ENCODE measurements around the gene LRRFIP1.

Gene LRRFIP1

DNA sequence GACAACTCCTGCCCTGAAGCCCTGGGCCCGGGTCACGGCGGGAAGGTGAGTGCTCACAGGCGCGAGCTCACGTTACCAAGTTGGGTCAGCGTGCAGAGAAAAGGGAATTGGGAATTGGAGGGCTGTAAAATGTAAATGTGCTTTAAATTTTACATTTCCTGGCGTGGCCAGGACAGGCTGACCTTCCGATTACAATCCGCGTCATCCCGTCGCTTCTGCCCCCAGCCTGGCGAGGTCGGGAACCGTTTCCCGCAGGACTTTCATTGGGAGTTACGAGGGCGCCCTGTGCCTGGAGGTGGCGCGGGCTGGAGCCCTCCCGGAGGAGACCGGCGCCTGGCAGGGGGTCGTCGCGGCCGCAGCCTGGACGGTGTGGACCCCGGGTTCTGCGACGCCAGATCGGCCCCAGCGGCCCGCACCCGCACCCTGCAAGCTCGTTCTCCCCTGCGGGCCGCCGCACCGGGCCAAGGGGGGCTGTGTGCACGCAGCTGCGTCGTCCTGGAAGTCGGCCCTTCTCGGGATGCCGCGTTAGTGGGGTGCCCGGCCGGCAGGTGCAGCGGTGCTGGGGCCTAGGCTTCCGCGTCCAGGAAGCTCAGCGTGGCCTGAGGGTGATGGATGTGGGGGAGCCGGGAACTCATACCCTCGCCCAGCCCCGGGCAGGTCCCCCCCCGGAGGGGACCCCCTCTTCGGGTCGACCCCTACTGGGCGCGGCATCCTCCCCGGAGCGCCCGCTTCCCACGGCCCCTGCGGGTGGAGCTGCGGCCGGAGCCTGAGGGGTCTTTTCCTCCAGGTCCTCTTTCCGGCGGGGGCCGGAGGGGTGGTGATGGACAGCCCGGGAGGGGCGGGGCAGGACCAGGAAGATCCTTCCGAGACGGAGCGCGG is 63.9 kb downstream of the LRRFIP1 start:
- no peak for DNase-seq

DNA sequence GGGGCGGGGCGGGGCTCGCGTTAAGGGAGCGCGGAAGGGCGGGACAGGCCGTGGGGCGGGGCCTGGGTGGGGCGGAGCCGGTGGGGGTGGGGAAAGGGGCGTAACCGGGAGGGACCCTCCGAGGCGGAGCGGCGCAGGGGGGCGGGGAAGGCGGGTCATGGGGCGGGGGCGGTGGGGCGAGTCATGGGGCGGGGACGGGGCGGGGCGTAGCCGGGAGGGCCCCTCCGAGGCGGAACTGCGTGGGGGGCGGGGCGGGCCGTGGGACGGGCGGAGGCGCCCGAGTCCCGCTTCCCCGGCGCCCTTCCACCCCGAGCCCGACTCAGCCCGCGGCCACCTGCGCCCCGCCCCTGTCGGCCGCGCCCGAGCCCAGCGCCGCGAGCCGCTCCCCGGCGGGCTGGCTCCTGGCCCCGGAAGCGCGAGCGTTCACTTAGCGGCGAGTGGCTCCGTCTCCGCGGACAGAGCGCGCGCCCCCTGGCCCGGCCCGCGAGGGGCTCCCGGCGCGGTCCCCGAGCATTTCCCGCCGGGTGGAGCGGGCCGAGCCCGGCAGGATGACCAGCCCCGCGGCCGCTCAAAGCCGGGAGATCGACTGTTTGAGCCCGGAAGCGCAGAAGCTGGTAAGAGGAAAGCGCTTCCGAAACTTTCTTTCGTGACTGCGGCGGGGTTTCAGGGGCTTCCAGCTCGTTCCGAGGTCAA is 64.7 kb downstream of the LRRFIP1 start:
- DNase-seq = peak; percentile 88

DNA sequence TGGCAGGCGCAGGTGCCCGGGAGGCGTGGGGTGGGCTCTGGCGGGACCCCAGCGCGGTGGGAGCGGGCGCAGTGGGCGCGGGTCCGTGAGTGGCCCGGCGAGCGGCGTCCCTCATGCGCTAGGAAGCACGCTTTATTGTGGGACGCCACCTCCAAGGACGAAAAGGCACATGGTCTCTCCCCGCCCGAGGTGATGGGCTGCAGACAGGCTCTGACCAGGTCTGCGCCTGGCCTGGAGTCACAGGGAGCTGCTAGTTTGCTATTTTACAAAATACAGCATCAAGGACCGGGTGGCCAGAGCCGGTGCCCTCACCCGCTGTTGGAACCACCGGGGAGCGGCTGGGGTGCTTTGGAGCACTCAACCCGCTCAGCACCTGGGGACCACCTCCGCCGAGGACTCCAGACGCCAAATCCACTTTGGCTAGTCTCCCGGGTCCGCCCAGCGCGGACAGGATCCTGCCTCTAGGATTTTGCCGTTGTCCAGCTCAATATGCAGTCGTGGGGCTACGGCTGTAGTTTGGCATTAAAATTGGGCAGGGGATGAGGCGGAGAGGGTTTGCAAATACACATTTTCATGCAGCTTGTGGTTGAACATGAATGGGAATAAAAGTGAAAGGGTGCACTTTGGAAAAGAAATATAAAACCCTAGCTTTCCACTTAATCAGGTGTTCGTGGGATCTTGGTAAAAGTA is 65.4 kb downstream of the LRRFIP1 start:
- no peak for DNase-seq

DNA sequence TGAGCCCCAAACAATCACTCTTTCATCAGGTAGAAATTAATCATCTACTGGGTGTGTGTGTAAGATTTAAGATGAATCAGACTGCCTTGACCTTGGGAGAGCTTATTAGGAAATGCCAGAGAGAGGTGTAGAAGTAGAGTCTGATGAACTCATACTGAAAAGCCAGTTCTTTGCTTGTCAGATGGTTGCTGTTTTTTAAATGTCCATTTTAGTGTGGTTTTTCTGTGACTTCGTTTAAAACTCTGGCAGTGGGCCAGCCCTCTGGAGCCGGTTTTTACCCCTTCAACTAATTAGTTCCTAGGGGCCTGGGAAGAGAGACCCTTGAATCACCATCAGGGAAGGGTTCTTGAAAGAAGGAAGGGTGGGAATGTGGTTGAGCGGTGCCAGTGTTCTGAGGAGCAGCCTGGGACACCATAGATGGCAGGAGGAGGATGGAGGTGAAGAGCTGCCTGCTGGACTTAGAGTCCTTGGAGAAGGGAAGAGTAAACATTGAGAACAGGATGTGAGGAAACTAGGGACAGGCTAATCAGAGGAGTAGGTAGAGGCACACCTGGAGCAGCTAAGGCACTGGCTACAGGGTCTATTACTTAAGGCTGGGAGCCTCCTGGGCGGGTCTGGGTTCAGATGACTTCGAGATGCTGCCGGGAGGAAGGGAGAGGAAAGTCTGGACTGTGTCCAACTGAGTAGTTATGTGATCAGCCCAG is 66.1 kb downstream of the LRRFIP1 start:
- DNase-seq = no peak

DNA sequence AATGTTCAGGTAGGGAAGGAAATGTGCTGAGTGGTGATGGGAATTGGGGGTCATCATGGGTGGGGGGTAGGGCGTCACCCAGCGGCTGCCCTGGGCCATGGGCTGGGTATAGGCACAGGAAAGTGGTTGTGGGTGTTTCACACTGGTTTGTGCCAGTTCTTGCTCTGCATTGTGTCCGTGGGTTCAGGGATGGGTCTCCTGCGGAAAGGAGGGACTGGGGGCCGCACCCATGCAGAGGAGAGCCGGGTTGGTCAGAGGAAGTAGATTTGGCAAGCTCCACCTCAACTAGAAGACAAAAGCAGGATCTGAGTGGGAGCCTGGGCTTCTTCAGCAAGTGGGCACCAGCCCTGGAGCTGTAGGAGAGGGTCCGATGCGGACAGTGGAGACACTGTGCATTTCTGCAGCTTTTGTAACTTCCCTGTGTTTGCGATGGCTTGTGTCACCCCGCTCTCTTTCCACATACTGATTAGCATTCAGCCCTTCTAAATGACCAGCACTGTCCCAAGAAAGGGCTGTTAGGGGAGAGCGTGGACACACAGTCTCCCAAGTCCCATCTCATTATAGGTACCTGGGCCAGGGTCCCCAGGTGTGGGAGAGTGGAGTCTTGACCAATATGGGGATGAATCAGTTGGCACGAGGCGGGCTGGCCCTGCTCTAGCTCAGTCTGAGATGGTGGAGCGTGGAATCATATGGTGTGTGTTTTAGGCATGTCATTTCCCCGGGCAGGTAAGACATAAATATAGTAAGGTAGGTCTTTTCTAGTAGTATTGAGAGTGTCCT is 67.2 kb downstream of the LRRFIP1 start:
- no peak for DNase-seq

DNA sequence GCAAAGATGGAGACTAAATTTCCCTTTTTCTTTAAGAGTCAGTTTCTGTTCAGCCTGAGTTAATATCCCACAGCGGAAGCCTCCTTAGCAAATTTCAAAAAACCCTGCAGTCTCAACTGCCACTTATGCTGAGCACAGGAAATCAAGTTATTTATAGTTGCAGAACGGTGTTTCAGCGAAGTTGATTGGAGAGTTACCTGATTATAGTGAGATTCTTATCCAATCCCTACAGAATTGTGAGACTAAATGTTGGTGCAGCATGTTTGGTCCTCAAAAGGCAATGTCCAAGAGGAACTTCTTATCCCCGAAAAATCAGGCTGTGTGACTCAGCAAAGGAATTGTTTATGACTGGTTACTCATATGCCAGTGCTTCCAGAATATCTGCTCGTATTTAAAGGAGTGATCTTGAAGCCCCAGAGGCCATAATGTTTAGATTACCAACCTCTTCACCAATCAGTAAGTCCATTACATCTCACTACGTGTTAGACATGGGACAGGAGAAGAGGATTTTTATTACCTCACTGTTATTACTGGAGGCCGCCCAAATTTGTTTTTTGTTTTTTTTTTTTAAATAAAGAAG is 67.9 kb downstream of the LRRFIP1 start:
- DNase-seq = no peak

DNA sequence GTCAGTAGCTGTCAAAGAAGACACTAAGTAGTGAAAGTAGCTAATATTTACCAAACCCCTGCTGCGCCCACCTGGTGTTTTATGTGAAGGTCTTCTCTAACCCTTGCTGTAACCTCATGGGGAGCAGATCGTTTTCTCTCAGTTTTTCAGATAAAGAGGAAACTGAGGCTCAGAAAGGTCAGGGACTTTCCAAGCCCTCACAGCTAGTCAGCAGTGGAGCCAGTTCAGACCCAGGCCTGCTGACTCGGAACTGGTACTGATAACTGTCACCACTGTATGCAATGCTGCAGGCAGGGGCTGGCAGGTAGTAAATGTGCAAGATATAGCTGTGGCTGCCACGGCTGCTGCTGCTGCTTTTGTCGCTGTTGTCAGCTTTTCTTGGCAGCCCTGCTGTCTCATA is 69.1 kb downstream of the LRRFIP1 start:
- no peak for DNase-seq

DNA sequence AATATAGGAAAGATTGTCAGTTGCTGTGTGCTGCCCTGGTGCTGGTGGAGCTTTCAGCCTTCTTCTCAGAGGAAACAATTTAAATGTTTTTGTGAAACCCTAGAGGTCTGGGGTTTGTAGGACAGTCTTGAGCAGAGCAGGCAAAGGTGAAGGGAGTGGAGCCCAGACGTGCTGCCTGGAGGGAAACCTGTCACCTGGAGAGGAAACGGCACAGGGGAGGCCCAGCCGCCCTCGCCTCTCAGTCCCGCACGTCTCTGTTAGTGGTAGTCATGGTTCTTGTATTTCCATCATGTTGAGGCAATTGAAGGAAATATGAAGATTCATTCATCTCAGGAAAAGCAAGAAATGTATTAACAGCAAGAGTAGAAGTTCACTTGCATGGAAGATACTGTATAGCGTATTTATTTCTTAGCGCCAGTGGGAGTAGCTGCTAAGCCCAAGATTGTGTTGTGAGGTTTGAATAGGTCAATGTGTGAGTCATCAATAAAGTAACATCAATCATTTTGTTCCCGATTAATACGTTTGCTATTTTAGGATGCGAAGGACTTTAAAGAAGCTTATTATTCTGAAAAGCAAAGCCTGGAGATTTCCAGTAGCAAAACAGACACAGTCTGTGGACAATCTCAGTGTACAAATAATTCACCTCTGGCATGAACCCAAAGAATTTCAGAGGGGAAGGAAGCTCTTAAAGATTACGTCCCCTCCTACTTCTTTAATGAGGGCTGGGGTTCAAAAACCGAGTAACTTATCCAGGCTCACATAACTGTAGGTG is 70.4 kb downstream of the LRRFIP1 start:
- DNase-seq = no peak

DNA sequence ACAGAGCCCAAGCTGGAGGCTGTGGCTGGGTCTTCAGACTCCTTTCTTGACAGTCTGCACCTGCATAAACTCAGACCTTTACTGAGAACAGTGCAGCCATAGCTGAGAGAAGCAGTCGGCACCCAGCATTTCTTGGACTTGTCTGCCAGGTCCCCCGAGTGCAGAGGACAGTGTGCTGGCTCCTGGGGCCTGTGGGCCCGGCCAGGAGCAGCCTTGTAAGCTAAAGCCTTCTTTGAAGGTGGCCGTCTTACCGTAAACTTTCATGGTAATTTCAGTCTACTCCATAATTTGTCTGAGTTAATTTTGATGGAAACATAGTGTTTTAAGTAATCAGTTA is 70.9 kb downstream of the LRRFIP1 start:
- no peak for DNase-seq

DNA sequence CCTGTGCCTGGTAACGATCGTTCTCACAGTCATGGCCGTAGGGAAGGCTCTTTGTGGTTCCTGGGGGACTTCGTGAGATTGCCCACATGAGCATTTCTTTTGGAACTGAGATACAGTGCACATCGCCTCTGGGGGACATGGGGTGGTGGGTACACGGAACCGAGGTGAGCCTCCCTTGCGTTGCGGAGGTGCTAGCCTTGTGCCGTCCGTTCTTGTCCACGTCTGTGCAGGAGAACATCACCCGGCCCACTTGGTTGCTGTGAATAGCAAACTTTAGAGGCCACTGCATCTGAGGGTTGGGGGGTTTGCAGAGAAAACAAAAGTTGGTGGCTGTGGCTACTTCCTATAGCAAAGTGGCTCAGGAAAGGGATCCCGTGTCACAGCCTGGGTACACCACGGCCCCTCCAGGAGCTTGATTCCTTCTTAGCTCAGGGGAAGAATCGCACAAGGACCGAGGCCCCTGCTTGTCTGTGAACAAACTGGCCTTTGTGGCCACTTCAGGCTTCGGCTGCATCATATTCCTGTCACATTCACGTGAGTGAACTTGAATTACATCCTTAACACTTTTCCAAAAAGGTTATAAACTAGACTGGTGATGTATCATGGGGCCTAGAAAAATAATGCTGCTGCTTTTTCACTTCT is 72.6 kb downstream of the LRRFIP1 start:
- no peak for DNase-seq

DNA sequence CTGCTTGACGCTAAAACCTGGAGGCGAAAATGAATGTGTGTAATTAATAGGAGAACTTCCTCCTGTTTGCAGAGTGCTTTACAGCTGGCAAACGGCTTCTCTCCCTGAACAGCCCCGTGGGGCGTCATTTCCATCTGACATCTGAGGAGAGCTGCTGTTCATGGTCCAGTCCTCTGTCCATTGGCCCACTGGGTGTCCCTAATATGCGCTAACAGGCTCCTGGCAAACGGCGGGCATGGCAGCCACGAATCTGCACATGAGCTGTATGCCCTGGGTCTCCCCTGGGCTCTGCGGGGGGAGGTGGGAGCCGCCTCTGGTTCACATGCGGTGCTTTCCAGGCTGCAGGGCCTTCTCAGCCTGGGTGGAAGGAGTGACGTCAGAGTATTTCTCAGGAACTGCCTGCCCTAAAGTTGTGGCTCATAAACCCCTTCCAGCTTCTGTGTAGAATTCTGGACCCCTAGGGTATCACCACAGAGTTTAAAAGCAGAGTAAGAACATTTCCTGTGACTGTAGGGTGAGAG is 73.2 kb downstream of the LRRFIP1 start:
- DNase-seq = no peak

DNA sequence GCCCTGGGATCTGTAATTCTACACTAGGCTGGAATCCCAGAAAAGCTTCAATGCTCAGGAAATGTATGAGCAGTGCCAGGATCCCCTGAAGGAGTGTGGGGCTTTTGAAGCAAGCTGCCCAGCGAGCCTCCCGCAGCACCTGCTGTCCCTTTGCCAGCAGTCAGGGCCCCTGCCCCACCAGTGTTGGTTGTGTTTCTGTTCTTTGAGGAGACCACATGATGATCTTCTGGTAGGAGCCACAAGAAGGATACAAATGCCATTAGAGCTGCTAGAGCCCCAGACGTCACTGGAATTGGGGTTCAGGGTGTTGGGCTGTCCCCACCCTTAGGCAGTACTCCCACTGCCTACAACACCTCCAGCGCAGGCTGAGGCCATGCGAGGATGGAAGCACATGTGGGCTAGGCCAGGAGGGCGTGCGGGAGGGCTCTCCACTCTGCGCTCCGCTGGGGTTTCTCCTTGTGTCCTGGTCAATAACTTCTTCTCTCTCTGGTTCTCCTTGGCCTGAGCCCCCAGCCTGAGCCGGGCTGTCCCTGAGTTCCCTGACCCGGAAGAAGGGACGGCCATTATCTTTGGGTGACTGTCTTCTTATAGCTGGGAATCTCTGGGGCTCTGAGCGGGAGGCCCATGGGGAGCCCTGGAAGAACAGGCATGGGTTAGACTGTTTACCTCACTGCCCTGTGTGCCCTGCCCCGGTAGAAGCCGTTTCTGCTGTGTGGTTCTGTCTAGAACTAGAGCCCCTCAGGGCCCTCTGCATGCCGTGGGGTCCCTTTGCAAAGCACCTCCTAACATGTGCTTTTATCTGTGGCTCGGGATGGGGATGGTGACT is 73.9 kb downstream of the LRRFIP1 start:
- no peak for DNase-seq

DNA sequence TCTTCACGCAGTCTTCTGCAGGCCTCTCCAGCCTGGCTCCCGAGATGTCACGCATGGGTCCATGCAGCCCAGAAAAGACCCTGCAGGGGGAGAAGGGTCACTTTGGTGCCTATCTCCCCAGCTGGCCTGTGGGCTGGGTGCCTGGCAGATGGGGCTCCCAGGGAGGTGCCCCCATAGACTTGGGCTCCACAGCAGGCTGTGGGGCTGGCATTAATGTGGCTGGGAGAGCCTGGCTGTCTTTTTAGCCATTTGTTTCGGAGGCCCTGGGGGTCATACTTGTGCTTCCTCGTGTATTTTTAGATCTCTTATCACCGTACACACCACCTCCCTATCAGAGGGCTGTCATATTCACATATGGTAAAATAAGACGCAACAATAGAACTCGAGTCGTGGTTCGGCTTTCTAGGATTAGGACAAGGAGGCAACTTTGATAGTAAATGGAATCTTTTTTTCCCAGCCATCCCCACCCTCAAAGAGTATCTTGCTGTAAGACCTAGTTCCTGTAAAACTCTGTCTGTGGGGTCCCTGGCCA is 74.5 kb downstream of the LRRFIP1 start:
- DNase-seq = no peak

DNA sequence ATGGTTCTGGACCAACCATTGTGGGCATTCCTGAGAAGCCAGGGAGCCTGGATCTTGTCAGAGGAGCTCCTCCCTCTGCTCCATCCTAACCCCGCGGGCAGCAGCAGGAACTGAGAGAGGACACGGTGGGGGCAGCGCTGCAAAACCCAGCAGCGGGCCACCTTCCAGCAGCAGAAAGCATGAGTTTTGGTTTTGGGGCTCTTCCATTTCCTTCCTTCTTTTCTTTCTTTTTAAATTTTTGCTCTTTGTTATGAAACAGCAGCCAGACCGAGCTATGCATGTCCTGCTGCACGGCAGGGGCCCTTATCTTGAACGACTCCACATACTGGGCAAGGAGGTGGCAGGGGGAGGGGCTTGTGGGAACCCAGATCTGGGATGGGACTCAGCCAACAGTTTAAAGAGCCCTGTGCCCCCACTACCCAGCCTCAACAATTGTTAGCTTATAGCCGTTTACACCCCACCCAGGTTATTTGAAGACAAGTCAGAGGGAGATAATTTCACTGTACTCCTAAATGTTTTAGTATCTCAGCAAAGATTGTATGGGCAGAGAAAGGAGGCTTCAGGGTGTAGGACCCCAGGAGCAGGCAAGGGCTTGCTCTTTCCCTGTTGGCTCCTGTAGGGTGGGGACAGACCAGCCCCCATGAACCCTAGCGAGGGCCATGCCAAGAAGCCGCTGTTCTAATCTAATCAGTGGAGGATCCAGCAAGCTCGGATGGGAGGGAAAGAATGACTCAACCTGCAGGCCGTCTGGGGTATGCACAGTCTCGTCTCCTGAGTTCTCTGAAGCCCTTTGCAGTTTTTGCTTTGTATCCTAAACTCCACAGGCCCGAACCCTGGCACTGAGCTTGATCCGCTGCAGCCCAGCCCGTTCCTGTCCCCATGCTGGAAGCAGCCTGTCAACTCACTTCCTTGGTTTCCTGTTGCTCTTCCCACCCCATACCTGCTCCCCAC is 75.3 kb downstream of the LRRFIP1 start:
- DNase-seq = no peak

DNA sequence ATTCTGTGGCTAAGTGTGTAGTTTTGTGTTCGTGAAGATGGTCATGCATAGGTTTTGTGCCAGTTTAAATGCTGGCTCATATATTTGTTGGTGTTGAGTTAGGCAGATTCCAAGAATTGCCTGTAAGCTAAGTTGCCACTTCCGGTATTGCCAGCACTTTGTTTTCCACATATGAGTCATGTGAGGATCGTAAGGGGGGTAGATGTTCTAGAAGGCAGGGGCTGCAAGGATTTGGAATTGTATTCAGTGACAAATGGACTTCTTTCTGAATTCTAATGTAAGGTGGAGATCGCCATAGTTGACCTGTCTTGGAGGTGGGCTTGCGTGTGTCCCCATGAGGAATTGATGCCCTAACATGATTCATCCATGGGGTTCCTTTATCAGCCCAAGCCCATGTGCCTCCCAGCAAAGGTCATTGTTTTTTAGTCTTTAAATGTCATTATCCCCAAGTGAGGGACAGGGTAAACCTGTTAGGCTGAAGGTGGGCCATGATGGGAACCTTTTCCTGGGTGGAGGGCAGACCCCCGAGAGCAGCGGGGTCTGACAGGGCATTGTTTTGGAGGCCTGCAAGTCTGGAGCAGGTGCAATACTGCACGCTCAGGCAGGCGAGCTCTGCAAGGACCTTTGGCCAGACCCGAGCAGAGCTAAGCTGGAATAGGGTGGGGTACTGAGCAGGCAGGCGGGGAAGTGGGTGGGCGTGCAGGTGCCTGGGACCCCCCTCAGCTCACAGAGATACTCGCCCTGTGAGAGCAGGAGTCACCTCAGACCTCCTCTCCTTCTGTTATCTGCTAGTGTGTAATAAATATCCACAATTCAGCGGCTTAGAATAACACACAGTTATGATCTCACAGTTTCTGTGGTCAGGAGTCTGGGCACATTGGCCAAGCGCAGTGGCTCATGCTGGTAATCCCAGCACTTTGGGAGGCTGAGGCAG is 77.4 kb downstream of the LRRFIP1 start:
- DNase-seq = no peak

DNA sequence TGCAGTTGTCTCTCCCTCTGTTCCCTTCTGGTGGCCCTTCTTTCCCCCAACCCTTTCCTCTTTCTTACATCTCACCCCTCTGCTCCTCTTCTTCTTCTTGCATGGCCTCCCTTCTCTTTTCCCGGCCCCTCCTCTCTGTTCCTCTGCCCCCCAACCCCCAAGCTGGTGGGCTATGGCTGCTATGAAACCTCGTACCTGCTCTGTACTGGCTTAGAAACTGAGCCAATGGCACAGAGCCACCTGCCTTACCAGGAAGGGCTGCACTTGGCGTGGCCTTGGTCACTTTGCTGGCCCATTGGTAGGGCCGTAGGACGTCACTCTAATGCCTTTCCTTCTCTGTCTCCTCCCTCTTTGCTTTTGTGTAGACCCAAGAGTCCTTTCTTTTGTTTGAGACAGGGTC is 78.9 kb downstream of the LRRFIP1 start:
- DNase-seq = no peak

DNA sequence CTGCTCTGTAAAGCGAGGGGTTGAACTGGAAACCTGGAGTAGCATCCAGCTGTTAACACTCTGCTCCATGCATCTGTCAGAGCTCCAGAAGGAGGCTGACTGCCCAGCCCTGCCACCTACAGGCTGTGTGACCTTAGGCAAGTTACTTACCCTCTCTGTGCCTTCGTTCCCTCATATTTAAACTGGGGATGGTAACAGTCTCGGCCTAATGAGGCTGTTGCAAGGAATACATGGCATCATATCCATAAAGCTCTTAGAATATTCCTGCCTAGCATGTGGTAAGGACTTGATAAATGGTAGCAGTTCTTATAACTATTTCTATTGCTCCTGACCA is 80.6 kb downstream of the LRRFIP1 start:
- DNase-seq = no peak
